HG02642 (cell line): ENCODE measurements around the gene EGFL7.

ENCODE experiments used
- ATAC-seq: cut with Tn5 transposase; IDR thresholded peaks from one replicate; pipeline ENCODE4 v1.9.1; 2021; ENCODE audit warnings: mild to moderate bottlenecking; ENCODE audit not compliant: unreplicated experiment, poor library complexity

Gene EGFL7

DNA sequence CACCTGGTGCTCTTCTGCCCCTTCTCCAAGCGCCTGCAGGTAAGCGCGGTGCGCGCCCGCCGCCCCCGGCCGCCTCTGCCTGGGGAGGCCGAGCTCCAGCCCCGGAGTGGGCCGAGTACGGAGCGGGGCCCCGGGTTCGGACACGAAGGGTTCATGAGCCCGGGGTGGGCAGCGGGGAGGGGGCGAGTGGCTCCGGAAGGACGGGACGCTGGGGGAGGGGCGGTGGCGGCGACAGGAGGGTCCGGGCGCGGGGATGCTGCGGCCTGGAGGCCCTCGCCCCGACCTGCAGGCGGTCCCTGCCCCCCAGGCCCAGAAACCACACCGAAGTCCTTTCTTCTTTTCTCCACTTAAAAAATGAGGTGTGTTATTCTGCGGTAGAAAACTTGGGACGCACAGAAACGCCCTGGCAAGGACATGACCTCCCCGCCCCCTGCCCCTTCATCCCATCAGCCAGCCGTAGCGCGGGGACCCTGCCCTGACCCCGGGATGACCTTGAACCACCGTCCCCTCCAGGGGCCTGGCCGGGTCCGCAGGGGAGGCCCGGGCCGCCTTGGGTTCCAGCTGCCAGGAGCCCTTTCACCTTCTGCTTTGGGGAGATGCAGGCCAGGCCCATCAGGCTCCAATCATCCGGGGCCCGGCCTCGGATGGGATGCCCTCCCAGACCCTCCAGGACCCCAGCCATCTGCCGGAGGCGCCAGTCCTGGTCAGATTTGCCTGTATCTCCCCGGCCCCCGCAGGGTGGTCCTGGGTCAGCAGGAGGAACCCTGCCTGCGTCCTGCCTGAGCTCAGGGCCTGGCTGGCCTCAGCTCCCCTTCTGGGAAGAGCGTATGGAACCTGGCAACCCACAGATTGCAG is 50.2 kb downstream of the EGFL7 start:
- ATAC-seq = no peak

DNA sequence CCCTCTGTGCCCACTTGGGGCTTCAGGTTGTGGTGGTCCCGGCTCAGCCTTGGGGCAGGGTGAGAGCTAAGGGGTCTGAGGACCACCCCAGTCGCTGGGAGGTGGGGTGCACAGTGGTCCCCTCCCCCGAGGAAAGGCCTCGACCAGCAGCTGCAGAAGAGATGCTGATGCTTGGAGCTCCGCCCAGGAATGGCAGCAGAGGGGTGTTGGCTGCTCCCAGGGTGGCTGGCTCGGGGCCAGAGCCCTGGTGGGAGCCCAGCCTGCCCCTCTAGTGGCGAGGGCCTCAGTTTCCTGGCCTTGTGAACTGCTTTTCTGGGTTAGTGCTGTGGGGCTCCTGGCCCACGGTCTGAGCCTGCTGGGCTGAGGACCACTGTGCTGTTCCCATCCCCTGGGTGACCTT is 50.8 kb downstream of the EGFL7 start:
- no peak for ATAC-seq

DNA sequence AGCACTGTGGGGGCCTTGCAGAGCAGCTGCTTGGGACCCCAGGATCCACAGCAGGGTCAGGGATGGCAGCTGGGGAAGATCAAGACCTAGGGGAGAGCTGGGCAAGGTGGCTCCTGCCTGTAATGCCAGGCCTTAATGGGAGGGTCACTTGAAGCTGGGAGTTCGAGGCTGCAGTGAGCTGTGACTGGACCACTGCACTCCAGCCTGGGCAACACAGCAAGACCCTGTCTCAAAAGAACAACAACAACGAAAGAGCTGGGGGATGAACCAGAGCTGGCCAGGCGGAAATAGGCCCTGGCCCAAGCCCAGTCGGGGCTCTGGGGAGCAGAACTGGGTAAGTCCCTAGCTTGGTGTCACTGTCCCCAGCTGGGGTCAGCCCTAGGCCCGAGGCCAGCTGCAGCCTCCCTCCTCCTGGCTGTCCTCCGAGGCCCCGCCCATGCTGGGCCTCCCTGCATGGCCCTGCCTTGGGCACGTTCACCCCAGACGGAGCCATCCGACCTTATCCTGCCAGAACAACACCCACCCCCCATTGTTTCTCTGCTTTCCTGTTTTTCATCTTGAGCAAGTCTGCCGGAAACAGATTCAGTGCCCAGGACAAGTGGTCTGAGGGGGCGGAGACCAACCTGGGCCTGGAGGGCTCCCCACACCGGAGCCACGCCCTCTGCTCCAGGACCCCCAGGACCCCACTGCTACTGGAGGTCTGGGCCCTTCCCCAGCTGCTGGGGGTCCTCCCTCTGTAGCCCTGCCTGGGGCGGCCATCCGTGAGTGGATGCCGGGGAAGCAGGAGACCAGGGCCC is 51.6 kb downstream of the EGFL7 start:
- no peak for ATAC-seq

GRCh38 chr9:136714893-136715274 is 52.2 kb downstream of the EGFL7 start:
- no peak for ATAC-seq

DNA sequence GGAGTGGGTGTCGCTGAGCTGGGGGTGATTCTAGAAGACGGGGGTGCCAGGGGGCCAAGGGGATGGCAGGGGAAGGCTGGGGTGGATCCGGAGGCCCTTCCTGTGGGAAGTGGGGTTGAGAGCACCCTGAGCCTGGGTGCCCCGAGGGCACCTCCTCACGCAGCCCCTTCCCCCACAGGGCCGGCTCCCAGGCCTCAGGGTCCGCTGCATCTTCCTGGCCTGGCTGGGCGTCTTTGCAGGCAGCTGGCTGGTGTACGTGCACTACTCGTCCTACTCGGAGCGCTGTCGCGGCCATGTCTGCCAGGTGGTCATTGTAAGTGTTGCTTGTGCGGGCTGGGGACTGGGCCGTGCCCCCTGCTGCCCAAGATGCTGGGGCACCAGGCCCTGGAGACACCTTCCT is 54.7 kb downstream of the EGFL7 start:
- ATAC-seq = no peak

- ATAC-seq = no peak
These were observed 55.9 kb downstream of the EGFL7 start for GRCh38 chr9:136718345-136719194.

DNA sequence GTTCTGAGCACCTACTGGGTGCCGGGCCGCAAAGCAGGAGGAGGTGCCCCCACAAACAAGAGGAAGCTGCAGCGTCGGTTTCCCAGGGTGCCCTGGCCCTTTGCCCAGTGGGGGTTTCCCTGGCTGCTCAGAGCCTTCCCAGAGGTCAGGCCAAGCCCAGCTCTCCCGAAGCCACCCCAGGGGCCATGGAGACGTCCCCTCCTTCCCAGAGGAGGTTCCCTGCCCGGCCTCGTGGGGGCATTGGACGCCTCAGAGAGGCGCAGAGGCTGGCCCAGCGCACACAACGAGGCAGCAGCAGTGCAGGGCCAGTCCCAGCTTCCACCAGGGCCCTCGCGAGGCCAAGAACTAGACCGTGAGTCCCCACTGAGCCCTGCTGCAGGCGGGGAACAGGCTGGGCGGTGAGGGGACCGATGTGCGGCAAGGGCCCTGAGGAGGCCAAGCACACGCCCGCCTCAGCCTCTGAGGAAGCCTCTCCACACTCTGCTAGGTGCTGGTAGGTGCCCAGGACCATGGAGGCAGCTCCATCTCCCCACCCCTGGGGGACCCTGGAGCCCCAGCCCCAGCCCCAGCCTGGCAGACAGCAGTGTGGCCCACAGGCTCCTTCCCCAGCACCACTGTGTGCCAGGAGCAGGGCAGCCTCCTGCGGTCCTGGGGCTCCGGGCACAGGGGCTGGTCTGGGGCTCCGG is 56.6 kb downstream of the EGFL7 start:
- ATAC-seq = no peak

GRCh38 chr9:136720251-136720897 is 57.7 kb downstream of the EGFL7 start:
- no peak for ATAC-seq

- no peak for ATAC-seq
These were observed 58.2 kb downstream of the EGFL7 start for GRCh38 chr9:136720898-136721338.

DNA sequence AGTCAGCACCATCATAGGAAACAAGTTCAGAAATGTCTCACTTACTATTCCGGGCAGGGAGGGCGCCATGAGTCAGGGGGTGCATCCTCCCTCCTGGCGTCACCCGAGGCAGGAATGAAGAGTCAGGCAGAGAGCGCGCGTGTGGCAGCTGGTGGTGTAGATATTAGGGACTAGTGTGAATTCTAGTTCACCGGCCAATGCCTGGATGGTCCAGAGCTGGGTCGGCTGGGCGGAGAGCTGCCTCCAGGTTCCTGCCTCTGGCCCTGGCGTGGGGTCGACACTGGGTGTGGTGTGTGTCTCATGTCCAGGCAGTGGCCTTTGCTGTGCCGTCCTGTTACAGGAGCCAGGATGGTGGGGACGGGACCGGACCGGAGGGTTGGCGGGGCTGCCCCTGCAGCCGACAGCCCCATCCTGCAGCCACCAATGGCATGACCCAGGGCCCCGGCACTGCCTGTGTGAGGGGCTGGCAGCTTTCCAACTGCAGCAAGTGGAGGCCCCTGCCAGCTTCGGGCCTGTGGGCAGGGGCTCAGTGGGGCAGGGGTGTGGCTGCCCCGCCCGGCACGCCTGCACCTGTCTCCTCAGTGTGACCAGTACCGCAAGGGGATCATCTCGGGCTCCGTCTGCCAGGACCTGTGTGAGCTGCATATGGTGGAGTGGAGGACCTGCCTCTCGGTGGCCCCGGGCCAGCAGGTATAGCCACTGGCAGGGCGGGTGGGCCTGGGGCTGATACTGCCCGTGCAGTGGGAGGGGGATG is 58.8 kb downstream of the EGFL7 start:
- ATAC-seq = no peak
